B cell (primary cell): Measurements from ENCODE around the gene KCNJ4.

Experiments
- EZH2 ChIP-seq: IDR thresholded peaks from 2 replicates; pipeline ENCODE4 v1.6.1; 2012; ENCODE audit warnings: borderline replicate concordance, low read depth, mild to moderate bottlenecking, moderate library complexity, low read length; ENCODE audit not compliant: insufficient read depth, poor library complexity, severe bottlenecking
- TF ChIP-seq, protein P1 (sequence below): fragments of 200-600 bp; IDR thresholded peaks from one replicate; pipeline ENCODE4 v1.8.0; 2022; ENCODE audit warnings: antibody characterized with exemption, mild to moderate bottlenecking

DNA sequence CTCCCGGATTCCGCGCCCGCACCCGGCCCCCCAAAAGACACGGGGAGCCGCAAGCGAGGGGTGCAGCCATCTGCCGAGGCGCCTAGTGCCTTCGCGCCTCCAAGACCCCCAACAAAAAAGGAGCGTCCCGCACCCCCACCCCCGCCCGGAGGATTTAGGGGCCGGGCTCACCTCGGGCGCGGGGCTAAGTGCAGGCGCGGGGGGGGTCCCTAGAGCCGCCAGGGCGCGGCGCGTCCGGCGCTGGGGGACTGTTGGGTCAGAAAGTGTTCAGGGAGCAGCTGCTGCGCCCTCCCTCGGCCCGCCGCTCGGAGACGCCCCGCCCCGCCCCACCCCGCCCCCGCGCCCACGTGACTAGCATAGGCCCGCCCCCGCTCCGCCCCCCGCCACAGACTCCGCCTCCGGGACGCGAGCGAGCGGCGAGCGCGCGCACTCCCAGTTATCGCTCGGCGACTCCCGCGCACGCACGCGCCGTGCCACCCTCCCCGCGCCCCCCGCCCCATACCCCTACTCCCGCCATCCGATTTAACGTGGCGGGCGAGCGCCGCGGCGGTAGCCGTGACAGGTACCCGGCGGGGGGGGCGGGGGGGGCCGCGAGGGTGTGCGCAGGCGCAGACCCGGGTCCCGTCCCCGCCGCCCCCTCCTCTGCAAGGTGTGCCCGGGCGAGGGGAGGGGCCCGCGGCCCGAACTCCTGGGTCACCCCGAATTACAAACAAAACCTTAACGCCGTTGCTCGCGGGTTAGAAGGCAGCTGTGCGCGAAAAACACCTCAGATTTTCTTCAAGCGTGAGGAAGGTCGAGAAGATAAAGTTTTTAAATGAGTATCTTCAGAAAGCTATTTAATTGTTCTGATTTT is 56.2 kb downstream of the KCNJ4 start:
- TF ChIP-seq, protein P1, sequence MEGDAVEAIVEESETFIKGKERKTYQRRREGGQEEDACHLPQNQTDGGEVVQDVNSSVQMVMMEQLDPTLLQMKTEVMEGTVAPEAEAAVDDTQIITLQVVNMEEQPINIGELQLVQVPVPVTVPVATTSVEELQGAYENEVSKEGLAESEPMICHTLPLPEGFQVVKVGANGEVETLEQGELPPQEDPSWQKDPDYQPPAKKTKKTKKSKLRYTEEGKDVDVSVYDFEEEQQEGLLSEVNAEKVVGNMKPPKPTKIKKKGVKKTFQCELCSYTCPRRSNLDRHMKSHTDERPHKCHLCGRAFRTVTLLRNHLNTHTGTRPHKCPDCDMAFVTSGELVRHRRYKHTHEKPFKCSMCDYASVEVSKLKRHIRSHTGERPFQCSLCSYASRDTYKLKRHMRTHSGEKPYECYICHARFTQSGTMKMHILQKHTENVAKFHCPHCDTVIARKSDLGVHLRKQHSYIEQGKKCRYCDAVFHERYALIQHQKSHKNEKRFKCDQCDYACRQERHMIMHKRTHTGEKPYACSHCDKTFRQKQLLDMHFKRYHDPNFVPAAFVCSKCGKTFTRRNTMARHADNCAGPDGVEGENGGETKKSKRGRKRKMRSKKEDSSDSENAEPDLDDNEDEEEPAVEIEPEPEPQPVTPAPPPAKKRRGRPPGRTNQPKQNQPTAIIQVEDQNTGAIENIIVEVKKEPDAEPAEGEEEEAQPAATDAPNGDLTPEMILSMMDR: no peak
- TF ChIP-seq EZH2: no peak
